Measurements from ENCODE around the gene NMNAT1. TPM values are rescaled to one million over a fixed set of nuclear protein-coding genes. Genes with fewer than 3 reads are reported as not detected.
"Not testable (repeated sequence)": the region's sequence is repeated elsewhere in the genome, so short reads cannot be mapped to it uniquely, and the experiment has no call there.

The NMNAT1 gene
- total RNA-seq, 1 donor from 2014 or later: 5.8 TPM

- ChIA-PET POLR2A (no interaction called here), CTCF (no interaction called here)
- ATAC-seq (ENCODE audit: low read depth) (no peak), DNase-seq (no peak)
- Mint-ChIP-seq H3K27me3 (peaks cover 13% of the 10 kb centered on the region), H3K4me1 (peaks cover 8% of the 10 kb centered on the region), H3K4me3 (no peak overlapping the region), H3K36me3 (ENCODE audit: low read depth) (no peaks in the 10 kb centered on the region), H3K9me3 (no peaks in the 10 kb centered on the region), H3K27ac (no peak overlapping the region)
- no peak for TF ChIP-seq CTCF (IDR thresholded peaks at IDR 0.05)
- intact Hi-C loops (cut with micrococcal nuclease): no loop called here
Observed at GRCh38 chr1:9992910-9993309, 49.6 kb downstream of the NMNAT1 start.

GRCh38 chr1:9993561-9994075 is 50.3 kb downstream of the NMNAT1 start:
- H3K9me3 Mint-ChIP-seq: no peaks in the 10 kb centered on the region
- H3K27ac Mint-ChIP-seq: no peak overlapping the region
- CTCF ChIA-PET: no interaction called here
- ATAC-seq (ENCODE audit: low read depth): no peak
- peaks cover 11% of the 10 kb centered on the region for H3K4me1 Mint-ChIP-seq
- intact Hi-C loops (cut with micrococcal nuclease): no loop called here
- H3K4me3 Mint-ChIP-seq: no peak overlapping the region
- POLR2A ChIA-PET: no interaction called here
- no peak for TF ChIP-seq CTCF (IDR thresholded peaks at IDR 0.05)
- peaks cover 18% of the 10 kb centered on the region for H3K27me3 Mint-ChIP-seq
- DNase-seq: no peak
- H3K36me3 Mint-ChIP-seq (ENCODE audit: low read depth): no peaks in the 10 kb centered on the region

DNA sequence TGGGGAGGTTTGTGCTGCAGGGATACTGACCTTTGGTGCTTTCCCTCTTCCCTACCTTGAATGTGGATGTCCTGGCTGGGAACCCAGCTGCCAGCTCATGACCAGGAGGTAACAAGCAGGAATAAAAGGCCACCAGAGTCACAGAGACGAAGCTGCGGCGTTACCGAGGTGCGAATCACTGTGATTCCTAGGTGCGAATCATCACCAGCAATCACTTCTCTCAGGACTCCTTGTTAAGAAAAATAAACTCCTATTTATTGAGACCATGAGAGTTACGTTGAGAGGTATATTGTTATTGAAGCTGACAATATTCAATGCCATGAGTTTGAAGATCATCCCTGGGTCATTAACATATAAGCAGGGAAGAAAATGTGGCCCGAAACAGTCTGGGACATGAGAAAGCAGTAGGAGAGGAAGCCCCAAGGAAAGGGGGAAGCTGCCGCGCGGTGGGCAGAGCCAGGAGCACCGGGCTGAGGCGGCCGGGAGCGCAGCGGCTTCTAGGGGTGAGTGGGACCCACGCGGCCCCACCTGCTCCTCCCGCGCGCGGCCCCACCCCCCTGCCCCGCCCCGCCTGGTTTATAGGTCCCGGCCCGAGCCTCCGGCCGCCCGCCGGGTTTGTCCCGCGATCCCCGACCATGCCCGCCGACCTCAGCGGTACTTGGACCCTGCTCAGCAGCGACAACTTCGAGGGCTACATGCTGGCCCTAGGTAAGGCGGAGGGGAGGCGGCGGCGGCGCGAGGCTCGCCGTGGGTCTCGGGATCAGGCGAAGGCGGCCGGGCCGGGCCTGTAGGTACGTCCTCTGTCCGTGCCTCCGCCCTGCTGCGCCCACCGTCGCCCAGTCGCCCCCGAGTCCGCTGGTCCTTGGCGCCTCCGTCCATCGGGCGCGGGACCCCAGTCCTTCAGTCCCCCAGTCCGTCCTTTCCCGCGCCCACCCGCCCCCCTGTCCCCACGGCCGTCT is 53.6 kb downstream of the NMNAT1 start, which contains the start of gene RBP7:
TSS of gene RBP7 (plus strand) at position 605 of the 959 bp plus-strand sequence. CDS start at position 636, 31 bp downstream.
- peak within 1 kb of the TSS; percentile 80 for H3K4me3 Mint-ChIP-seq
- CTCF ChIA-PET: no interaction called here
- POLR2A ChIA-PET: no interaction called here
- TF ChIP-seq CTCF (IDR thresholded peaks at IDR 0.05): no peak
- intact Hi-C loops (cut with micrococcal nuclease): loop anchor here (2.0 kb wide), 1 partner anchor 36 kb away; no protein-coding TSS in a partner anchor
- H3K9me3 Mint-ChIP-seq: no peaks in the 10 kb centered on the region
- peaks cover 11% of the 10 kb centered on the region for H3K4me1 Mint-ChIP-seq
- ATAC-seq (ENCODE audit: low read depth) (peak; percentile 34), DNase-seq (peak; percentile 21)
- no peak within 1 kb of the TSS for H3K27ac Mint-ChIP-seq
- H3K36me3 Mint-ChIP-seq (ENCODE audit: low read depth): no peaks in the 10 kb centered on the region
- peaks cover 28% of the 10 kb centered on the region for H3K27me3 Mint-ChIP-seq

- Mint-ChIP-seq H3K27ac (no peak overlapping the region), H3K4me1 (peaks cover 11% of the 10 kb centered on the region), H3K9me3 (no peaks in the 10 kb centered on the region), H3K4me3 (no peak overlapping the region), H3K36me3 (ENCODE audit: low read depth) (no peaks in the 10 kb centered on the region), H3K27me3 (peaks cover 36% of the 10 kb centered on the region)
- POLR2A ChIA-PET: no interaction called here
- DNase-seq (no peak), ATAC-seq (ENCODE audit: low read depth) (no peak)
- intact Hi-C loops (cut with micrococcal nuclease): no loop called here
- CTCF ChIA-PET: no interaction called here
- TF ChIP-seq CTCF (IDR thresholded peaks at IDR 0.05): no peak
Observed at GRCh38 chr1:10001016-10001665, 57.9 kb downstream of the NMNAT1 start.

DNA sequence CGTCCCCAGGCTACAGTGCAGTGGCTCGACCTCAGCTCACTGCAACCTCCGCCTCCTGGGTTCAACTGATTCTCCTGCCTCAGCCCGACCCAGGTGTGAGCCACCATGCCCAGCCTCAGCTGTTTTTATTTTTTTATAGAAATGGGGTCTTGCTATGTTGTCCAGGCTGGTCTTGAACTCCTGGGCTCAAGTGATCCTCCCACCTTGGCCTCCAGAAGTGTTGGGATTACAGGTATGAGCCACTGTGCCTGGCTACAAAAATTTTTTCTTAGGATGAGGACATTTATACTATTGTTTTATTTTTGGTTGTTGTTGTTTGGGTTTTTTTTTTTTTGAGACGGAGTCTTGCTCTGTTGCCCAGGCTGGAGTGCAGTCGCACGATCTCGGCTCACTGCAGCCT is 62.0 kb downstream of the NMNAT1 start:
- H3K4me1 Mint-ChIP-seq; H3K36me3 Mint-ChIP-seq (ENCODE audit: low read depth); H3K9me3 Mint-ChIP-seq; CTCF ChIA-PET; ATAC-seq (ENCODE audit: low read depth); intact Hi-C loops (cut with micrococcal nuclease); H3K27ac Mint-ChIP-seq; DNase-seq; H3K4me3 Mint-ChIP-seq: not testable (repeated sequence)
- H3K27me3 Mint-ChIP-seq: peaks cover 21% of the 10 kb centered on the region
- POLR2A ChIA-PET: interaction anchor here (0.6 kb wide), 1 partner anchor 1660 kb away, joined by 4 read pairs; no protein-coding TSS in a partner anchor

Data from activated B cell treated with CpG ODN at 0.5 μM for 24 hours (primary cell).